OCI-LY1 (cell line): ENCODE data around the gene CD300LB.

Experiments
- H2AFZ ChIP-seq: fragments of 200-600 bp; sonication (generic), shearing (Covaris generic); 2 replicates; pipeline ENCODE4 v1.6.0; 2014; ENCODE audit warnings: antibody characterized with exemption, mild to moderate bottlenecking, low read length
- H3F3A ChIP-seq: fragments of 200-600 bp; sonication (generic), shearing (Covaris generic); 2 replicates; pipeline ENCODE4 v1.6.0; 2014; ENCODE audit warnings: mild to moderate bottlenecking, antibody characterized with exemption, low read length, moderate library complexity; ENCODE audit not compliant: insufficient read depth
- H3K27ac ChIP-seq: fragments of 200-600 bp; sonication (generic); 2 replicates; pipeline ENCODE4 v1.5.1; 2014; ENCODE audit warnings: low read length, mixed run types, mild to moderate bottlenecking, low read depth; ENCODE audit not compliant: poor library complexity, severe bottlenecking
- H3K27me3 ChIP-seq: fragments of 200-600 bp; sonication (generic); 2 replicates; pipeline ENCODE4 v1.6.0; 2014; ENCODE audit warnings: antibody characterized with exemption, mild to moderate bottlenecking, low read length, moderate library complexity; ENCODE audit not compliant: insufficient read depth
- H3K36me3 ChIP-seq: fragments of 200-600 bp; sonication (generic); 2 replicates; pipeline ENCODE4 v1.6.1; 2014; ENCODE audit warnings: mild to moderate bottlenecking, antibody characterized with exemption, low read length, moderate library complexity, mixed read lengths; ENCODE audit not compliant: insufficient read depth
- H3K4me1 ChIP-seq: fragments of 200-600 bp; sonication (generic); 2 replicates; pipeline ENCODE4 v1.5.1; 2014; ENCODE audit warnings: mild to moderate bottlenecking, low read length, moderate library complexity; ENCODE audit not compliant: insufficient read depth, severe bottlenecking
- H3K4me2 ChIP-seq: fragments of 200-600 bp; sonication (generic), shearing (Covaris generic); 2 replicates; pipeline ENCODE4 v1.6.1; 2014; ENCODE audit warnings: low read length
- H3K4me3 ChIP-seq: fragments of 200-600 bp; sonication (generic); 2 replicates; pipeline ENCODE4 v1.5.1; 2014; ENCODE audit warnings: low read length, low read depth, mild to moderate bottlenecking, mixed read lengths; ENCODE audit not compliant: poor library complexity, severe bottlenecking
- H3K79me2 ChIP-seq: fragments of 200-600 bp; shearing (Covaris generic); 2 replicates; pipeline ENCODE4 v1.6.1; 2016; ENCODE audit warnings: mixed run types, low read length, mixed read lengths; ENCODE audit not compliant: insufficient read depth
- H3K9ac ChIP-seq: fragments of 200-600 bp; sonication (generic), shearing (Covaris generic); 2 replicates; pipeline ENCODE4 v1.6.1; 2014; ENCODE audit warnings: mild to moderate bottlenecking, low read length, mixed read lengths
- H3K9me2 ChIP-seq: fragments of 200-600 bp; sonication (generic), shearing (Covaris generic); 2 replicates; pipeline ENCODE4 v1.6.1; 2014; ENCODE audit warnings: low read depth, mild to moderate bottlenecking, low read length, mixed read lengths
- H3K9me3 ChIP-seq: fragments of 200-600 bp; shearing (Covaris generic); 2 replicates; pipeline ENCODE4 v1.6.1; 2014; ENCODE audit warnings: low read length, mixed read lengths
- H4K20me1 ChIP-seq: fragments of 200-600 bp; sonication (generic), shearing (Covaris generic); 2 replicates; pipeline ENCODE4 v1.6.0; 2016; ENCODE audit warnings: mild to moderate bottlenecking, low read length; ENCODE audit not compliant: insufficient read depth
- EZH2 ChIP-seq: fragments of 200-600 bp; sonication (generic), shearing (Covaris generic); IDR thresholded peaks from 2 replicates; pipeline ENCODE4 v1.8.0; 2017; ENCODE audit warnings: borderline replicate concordance, mixed run types, mild to moderate bottlenecking, antibody characterized with exemption, low read length, moderate library complexity, mixed read lengths
- TF ChIP-seq, protein P1 (sequence below): fragments of 200-600 bp; sonication (generic), shearing (Covaris generic); IDR thresholded peaks from 2 replicates; pipeline ENCODE4 v1.5.1; 2017; ENCODE audit warnings: mild to moderate bottlenecking, antibody characterized with exemption, low read length, moderate library complexity, mixed read lengths

The CD300LB gene

DNA sequence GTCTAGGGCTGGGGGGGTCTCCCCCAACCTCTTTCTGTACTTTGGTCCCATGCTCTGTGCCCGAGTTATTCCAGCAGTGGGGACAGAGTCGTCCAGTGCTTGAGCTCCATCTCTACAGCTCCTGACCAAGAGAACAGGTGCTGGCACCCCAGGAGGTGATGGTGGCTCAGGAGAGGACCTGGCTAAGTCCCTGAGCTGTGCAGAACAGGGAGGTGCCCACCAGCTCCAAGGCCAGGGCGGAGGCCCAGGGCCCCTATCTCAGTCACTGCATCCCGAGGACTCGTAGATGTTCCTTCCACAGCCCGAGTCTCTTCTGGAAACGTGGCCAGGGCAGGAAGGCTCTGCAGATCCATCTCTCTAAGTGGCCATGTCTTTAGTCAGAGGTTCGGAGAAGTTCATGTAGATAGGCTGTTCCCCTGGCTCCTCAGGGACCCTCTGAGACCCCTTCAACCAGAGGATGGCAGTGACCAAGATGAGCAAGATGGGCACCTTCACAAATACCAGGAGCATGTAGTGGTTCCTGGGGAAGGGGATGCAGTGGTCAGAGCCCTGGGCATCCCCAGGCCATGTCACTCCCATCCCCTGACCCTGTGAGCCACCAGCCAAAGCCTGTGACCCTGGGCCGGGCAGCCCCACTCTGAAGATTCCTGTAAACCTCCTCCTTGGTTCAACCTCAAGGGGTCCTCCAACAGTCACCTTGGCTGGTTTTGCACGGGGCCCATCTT is 8.7 kb downstream of the CD300LB start:
- Histone ChIP-seq H3K27me3 (no peaks in the 10 kb centered on the region), H4K20me1 (no peaks in the 10 kb centered on the region), H3K79me2 (no peaks in the 10 kb centered on the region), H3K9me2 (no peaks in the 10 kb centered on the region), H3K4me1 (no peaks in the 10 kb centered on the region), H3K4me3 (no peak overlapping the region), H3K9me3 (no peaks in the 10 kb centered on the region), H3K9ac (no peak overlapping the region), H3K27ac (no peak overlapping the region), H3F3A (no peaks in the 10 kb centered on the region), H3K4me2 (no peak overlapping the region), H2AFZ (no peak overlapping the region), H3K36me3 (no peaks in the 10 kb centered on the region)
- TF ChIP-seq, protein P1, sequence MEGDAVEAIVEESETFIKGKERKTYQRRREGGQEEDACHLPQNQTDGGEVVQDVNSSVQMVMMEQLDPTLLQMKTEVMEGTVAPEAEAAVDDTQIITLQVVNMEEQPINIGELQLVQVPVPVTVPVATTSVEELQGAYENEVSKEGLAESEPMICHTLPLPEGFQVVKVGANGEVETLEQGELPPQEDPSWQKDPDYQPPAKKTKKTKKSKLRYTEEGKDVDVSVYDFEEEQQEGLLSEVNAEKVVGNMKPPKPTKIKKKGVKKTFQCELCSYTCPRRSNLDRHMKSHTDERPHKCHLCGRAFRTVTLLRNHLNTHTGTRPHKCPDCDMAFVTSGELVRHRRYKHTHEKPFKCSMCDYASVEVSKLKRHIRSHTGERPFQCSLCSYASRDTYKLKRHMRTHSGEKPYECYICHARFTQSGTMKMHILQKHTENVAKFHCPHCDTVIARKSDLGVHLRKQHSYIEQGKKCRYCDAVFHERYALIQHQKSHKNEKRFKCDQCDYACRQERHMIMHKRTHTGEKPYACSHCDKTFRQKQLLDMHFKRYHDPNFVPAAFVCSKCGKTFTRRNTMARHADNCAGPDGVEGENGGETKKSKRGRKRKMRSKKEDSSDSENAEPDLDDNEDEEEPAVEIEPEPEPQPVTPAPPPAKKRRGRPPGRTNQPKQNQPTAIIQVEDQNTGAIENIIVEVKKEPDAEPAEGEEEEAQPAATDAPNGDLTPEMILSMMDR: no peak
- TF ChIP-seq EZH2: no peak

DNA sequence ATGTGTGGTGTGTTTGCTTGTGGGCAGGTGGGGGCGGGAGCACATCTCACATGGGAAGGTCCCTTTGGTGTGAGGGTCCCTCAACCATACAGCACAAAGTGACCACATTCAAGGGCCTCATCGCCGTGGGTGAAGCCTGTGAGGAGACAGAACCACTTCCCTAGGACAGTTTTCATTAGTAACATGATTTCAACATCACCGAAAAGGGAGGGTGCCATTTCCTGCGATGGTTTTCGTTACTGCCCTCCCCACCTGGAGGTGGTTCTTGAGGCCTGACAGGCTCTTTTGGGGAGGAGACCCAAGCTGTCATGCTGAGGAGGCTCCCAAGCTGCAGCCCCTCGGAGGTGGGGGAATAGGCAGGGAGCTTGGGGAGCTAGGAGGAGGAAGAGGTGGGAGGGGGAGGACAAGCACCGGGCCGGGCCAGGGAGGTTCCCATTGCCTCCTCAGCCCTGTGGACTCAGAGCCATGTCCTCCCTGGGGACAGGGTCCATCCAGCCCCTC is 9.5 kb downstream of the CD300LB start:
- TF ChIP-seq, protein P1: no peak

DNA sequence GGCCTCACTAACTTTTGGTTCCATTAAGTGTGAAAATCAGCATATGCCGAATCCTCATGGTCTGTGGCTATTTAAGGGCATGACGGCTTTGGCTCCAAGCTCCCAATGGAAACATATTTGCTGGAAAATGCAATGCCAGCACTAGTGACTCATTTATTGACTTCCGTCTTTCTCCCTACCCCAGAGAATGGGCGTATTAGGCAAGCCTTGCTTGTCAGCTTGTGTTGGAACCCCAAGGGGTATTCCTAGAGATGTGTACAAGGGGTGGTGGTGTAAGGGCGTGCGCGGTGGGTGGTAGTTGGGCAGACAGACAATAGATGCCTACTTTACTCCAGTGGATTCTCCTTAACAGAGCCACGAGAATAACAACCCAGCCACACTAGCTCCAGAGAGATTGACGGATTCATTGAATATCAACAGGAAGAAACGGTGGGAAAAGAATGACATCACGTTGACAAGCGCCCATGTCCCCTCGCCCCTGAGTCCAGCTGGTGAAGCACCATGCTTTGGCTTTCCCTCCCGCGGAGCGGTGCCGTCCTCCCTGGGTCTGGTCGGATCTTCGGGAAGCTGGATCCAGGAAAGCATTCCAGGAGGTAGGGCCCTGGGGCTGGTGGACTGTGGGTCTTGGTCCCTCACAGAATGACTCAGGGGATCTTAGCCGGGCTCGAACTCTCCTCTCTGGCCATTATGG is 10.3 kb downstream of the CD300LB start:
- TF ChIP-seq EZH2: no peak
- TF ChIP-seq, protein P1: no peak
- Histone ChIP-seq H3K4me3 (no peak overlapping the region), H3K27me3 (no peaks in the 10 kb centered on the region), H3K27ac (no peak overlapping the region), H3K4me1 (no peaks in the 10 kb centered on the region), H3K4me2 (no peak overlapping the region), H4K20me1 (no peaks in the 10 kb centered on the region), H3F3A (no peaks in the 10 kb centered on the region), H3K79me2 (no peaks in the 10 kb centered on the region), H3K9ac (no peak overlapping the region), H3K9me3 (no peaks in the 10 kb centered on the region), H2AFZ (no peak overlapping the region), H3K9me2 (no peaks in the 10 kb centered on the region), H3K36me3 (no peaks in the 10 kb centered on the region)

More for the DNA sequence above, 9.5 kb downstream of the CD300LB start:
- Histone ChIP-seq H4K20me1 (no peaks in the 10 kb centered on the region), H3K4me1 (no peaks in the 10 kb centered on the region), H2AFZ (no peak overlapping the region), H3K36me3 (no peaks in the 10 kb centered on the region), H3K9ac (no peak overlapping the region), H3F3A (no peaks in the 10 kb centered on the region), H3K4me3 (no peak overlapping the region), H3K9me2 (no peaks in the 10 kb centered on the region), H3K4me2 (no peak overlapping the region), H3K79me2 (no peaks in the 10 kb centered on the region), H3K27ac (no peak overlapping the region), H3K9me3 (no peaks in the 10 kb centered on the region), H3K27me3 (no peaks in the 10 kb centered on the region)
